Activated T-cell treated with anti-CD3 and anti-CD28 coated beads, Interleukin-2, amount 50 U/mL, for 72 hours (primary cell): Measurements from ENCODE around the gene FUBP1. TPM values are rescaled to one million over a fixed set of nuclear protein-coding genes. Genes with fewer than 3 reads are reported as not detected.
"Not testable (repeated sequence)": the region's sequence is repeated elsewhere in the genome, so short reads cannot be mapped to it uniquely, and the experiment has no call there.

Source experiments
- ATAC-seq, 2 donors: fragments of 150-1000 bp; cut with Tn5 transposase; replicated peaks in 1 of 2; 2 replicates each; pipeline ENCODE4 v1.10.0; 2021; ENCODE audit warnings: moderate library complexity in 2 of 2, mild to moderate bottlenecking in 1 of 2
- DNase-seq, 2 donors: peaks; one replicate each; pipeline ENCODE4 v3.0.0; 2021 to 2022; ENCODE audit warnings: mixed read lengths in 1 of 2
- H3K27ac Mint-ChIP-seq: one replicate; pipeline ENCODE4 v1.8.0; 2022; ENCODE audit warnings: mild to moderate bottlenecking, moderate library complexity, mixed read lengths
- H3K27me3 Mint-ChIP-seq: one replicate; pipeline ENCODE4 v1.8.0; 2022; ENCODE audit warnings: low read depth, mixed read lengths
- H3K36me3 Mint-ChIP-seq, 2 donors: one replicate each; pipeline ENCODE4 v1.8.0; 2022; ENCODE audit warnings: mixed read lengths in 2 of 2, mild to moderate bottlenecking in 1 of 2; ENCODE audit not compliant: insufficient read depth in 2 of 2
- H3K4me1 Mint-ChIP-seq: one replicate; pipeline ENCODE4 v1.8.0; 2022; ENCODE audit warnings: low read depth, mixed read lengths
- H3K4me3 Mint-ChIP-seq, 2 donors: one replicate each; pipeline ENCODE4 v1.8.0; 2022; ENCODE audit warnings: mild to moderate bottlenecking in 2 of 2, mixed read lengths in 2 of 2, moderate library complexity in 2 of 2
- H3K9me3 Mint-ChIP-seq, 2 donors: one replicate each; pipeline ENCODE4 v1.8.0; 2022; ENCODE audit warnings: mixed read lengths in 2 of 2
- total RNA-seq, 2 donors: library from RNA; stranded (reverse); gene quantifications; one replicate each; pipeline ENCODE4 v1.2.3, GENCODE V29; 2022

FUBP1 gene
- total RNA-seq, 2 donors from 2014 or later = 145 to 191 TPM

GRCh38 chr1:77925956-77926355 is 52.9 kb downstream of the FUBP1 start:
- Mint-ChIP-seq H3K4me3 (no peak overlapping the region), H3K27ac (peak overlapping the region; percentile 68), H3K4me1 (peaks cover 6% of the 10 kb centered on the region), H3K27me3 (no peaks in the 10 kb centered on the region), H3K9me3 (no peaks in the 10 kb centered on the region), H3K36me3 (no peaks in the 10 kb centered on the region)
- no peak for ATAC-seq
- no peak for DNase-seq

- ATAC-seq = no peak
- no peak overlapping the region for H3K27ac Mint-ChIP-seq
Measured at GRCh38 chr1:77925518-77925917, 53.4 kb downstream of the FUBP1 start.

GRCh38 chr1:77918918-77919317 is 60.0 kb downstream of the FUBP1 start:
- not testable (repeated sequence) for H3K36me3 Mint-ChIP-seq, H3K9me3 Mint-ChIP-seq, H3K27me3 Mint-ChIP-seq, DNase-seq, H3K4me3 Mint-ChIP-seq, ATAC-seq, H3K4me1 Mint-ChIP-seq, H3K27ac Mint-ChIP-seq

More at GRCh38 chr1:77925518-77925917, 53.4 kb downstream of the FUBP1 start:
- Mint-ChIP-seq H3K9me3 (no peaks in the 10 kb centered on the region), H3K36me3 (no peaks in the 10 kb centered on the region), H3K4me1 (peaks cover 6% of the 10 kb centered on the region), H3K4me3 (no peak overlapping the region), H3K27me3 (no peaks in the 10 kb centered on the region)
- DNase-seq = no peak

GRCh38 chr1:77910116-77910515 is 68.8 kb downstream of the FUBP1 start:
- Mint-ChIP-seq H3K27me3 (no peaks in the 10 kb centered on the region), H3K9me3 (no peaks in the 10 kb centered on the region), H3K27ac (no peak overlapping the region), H3K36me3 (no peaks in the 10 kb centered on the region), H3K4me3 (no peak overlapping the region), H3K4me1 (no peaks in the 10 kb centered on the region)
- DNase-seq (no peak), ATAC-seq (no peak)

- no peaks in the 10 kb centered on the region for H3K4me1 Mint-ChIP-seq
- H3K27ac Mint-ChIP-seq = no peak overlapping the region
- no peak for ATAC-seq
- H3K9me3 Mint-ChIP-seq = no peaks in the 10 kb centered on the region
- H3K36me3 Mint-ChIP-seq = no peaks in the 10 kb centered on the region
- no peak overlapping the region for H3K4me3 Mint-ChIP-seq
- DNase-seq = no peak
- no peaks in the 10 kb centered on the region for H3K27me3 Mint-ChIP-seq
Measured at GRCh38 chr1:77906624-77907023, 72.2 kb downstream of the FUBP1 start.

GRCh38 chr1:77906019-77906545 is 72.8 kb downstream of the FUBP1 start:
- H3K27me3 Mint-ChIP-seq = no peaks in the 10 kb centered on the region
- no peak for DNase-seq
- H3K4me3 Mint-ChIP-seq = no peak overlapping the region
- H3K4me1 Mint-ChIP-seq = no peaks in the 10 kb centered on the region
- no peaks in the 10 kb centered on the region for H3K36me3 Mint-ChIP-seq
- no peak for ATAC-seq
- H3K27ac Mint-ChIP-seq = no peak overlapping the region
- no peaks in the 10 kb centered on the region for H3K9me3 Mint-ChIP-seq

GRCh38 chr1:77905603-77906002 is 73.3 kb downstream of the FUBP1 start:
- H3K9me3 Mint-ChIP-seq = no peaks in the 10 kb centered on the region
- H3K4me1 Mint-ChIP-seq = no peaks in the 10 kb centered on the region
- ATAC-seq (no peak), DNase-seq (no peak)
- H3K27ac Mint-ChIP-seq = no peak overlapping the region
- no peaks in the 10 kb centered on the region for H3K27me3 Mint-ChIP-seq
- no peaks in the 10 kb centered on the region for H3K36me3 Mint-ChIP-seq
- no peak overlapping the region for H3K4me3 Mint-ChIP-seq

GRCh38 chr1:77900687-77901293 is 78.1 kb downstream of the FUBP1 start:
- peak; percentile 6 for DNase-seq
- H3K27me3 Mint-ChIP-seq = no peaks in the 10 kb centered on the region
- H3K36me3 Mint-ChIP-seq = peaks cover 0 to 2% of the 10 kb centered on the region in 2 donors
- peaks cover 0 to 1% of the 10 kb centered on the region in 2 donors for H3K9me3 Mint-ChIP-seq
- no peaks in the 10 kb centered on the region for H3K4me1 Mint-ChIP-seq
- no peak overlapping the region for H3K27ac Mint-ChIP-seq
- no peak for ATAC-seq
- no peak overlapping the region for H3K4me3 Mint-ChIP-seq

- no peak overlapping the region for H3K4me3 Mint-ChIP-seq
- DNase-seq = no peak
- peaks cover 0 to 1% of the 10 kb centered on the region in 2 donors for H3K9me3 Mint-ChIP-seq
- no peaks in the 10 kb centered on the region for H3K4me1 Mint-ChIP-seq
- H3K27ac Mint-ChIP-seq = no peak overlapping the region
- H3K27me3 Mint-ChIP-seq = no peaks in the 10 kb centered on the region
- H3K36me3 Mint-ChIP-seq = peaks cover 0 to 2% of the 10 kb centered on the region in 2 donors
- no peak for ATAC-seq
Measured at GRCh38 chr1:77899647-77900320, 79.1 kb downstream of the FUBP1 start.

Other genes with a start within 250 kb of the FUBP1 start
- gene USP33, start 219.2 kb downstream of the FUBP1 start, total RNA-seq = 10 to 100 TPM; 46.6 to 47.1 TPM
- 10 to 100 TPM; 11.9 to 12.4 TPM for gene MIGA1, start 199.4 kb downstream of the FUBP1 start, total RNA-seq
- 1 to 10 TPM; 1.1 to 1.4 TPM for gene NEXN, start 90.4 kb downstream of the FUBP1 start, total RNA-seq
- 10 to 100 TPM in 1 of 2 donors, 1 to 10 TPM in 1; 9.6 to 14.0 TPM for gene DNAJB4, start 25.9 kb upstream of the FUBP1 start, total RNA-seq
- gene GIPC2, start 66.9 kb upstream of the FUBP1 start, total RNA-seq = under 1 TPM; 0.32 to 0.62 TPM